Stimulated activated naive CD8-positive, alpha-beta T cell treated with anti-CD3 and anti-CD28 coated beads, Interleukin-15, amount 100 ng/mL, for 72 hours (primary cell): Measurements from ENCODE around the gene CEP85L.

ENCODE experiments used
- ATAC-seq: fragments of 150-1000 bp; cut with Tn5 transposase; 2 replicates; pipeline ENCODE4 v1.10.0; 2021; ENCODE audit warnings: mild to moderate bottlenecking, moderate library complexity
- DNase-seq, 2 donors: peaks; one replicate each; pipeline ENCODE4 v3.0.0; 2021 to 2022
- H3K27ac Mint-ChIP-seq, 2 donors: one replicate each; pipeline ENCODE4 v1.8.0; 2022; ENCODE audit warnings: mild to moderate bottlenecking in 2 of 2, mixed read lengths in 2 of 2, moderate library complexity in 2 of 2
- H3K27me3 Mint-ChIP-seq: one replicate; pipeline ENCODE4 v1.8.0; 2022; ENCODE audit warnings: mixed read lengths
- H3K4me1 Mint-ChIP-seq: one replicate; pipeline ENCODE4 v1.8.0; 2022; ENCODE audit warnings: mild to moderate bottlenecking, mixed read lengths
- H3K4me3 Mint-ChIP-seq, 2 donors: one replicate each; pipeline ENCODE4 v1.8.0; 2022; ENCODE audit warnings: mild to moderate bottlenecking in 2 of 2, mixed read lengths in 2 of 2, moderate library complexity in 1 of 2
- H3K9me3 Mint-ChIP-seq, 2 donors: one replicate each; pipeline ENCODE4 v1.8.0; 2022; ENCODE audit warnings: mixed read lengths in 2 of 2

CEP85L gene

GRCh38 chr6:118500130-118501015 lies 151.0 kb downstream of the CEP85L start:
- no peak for DNase-seq

DNA sequence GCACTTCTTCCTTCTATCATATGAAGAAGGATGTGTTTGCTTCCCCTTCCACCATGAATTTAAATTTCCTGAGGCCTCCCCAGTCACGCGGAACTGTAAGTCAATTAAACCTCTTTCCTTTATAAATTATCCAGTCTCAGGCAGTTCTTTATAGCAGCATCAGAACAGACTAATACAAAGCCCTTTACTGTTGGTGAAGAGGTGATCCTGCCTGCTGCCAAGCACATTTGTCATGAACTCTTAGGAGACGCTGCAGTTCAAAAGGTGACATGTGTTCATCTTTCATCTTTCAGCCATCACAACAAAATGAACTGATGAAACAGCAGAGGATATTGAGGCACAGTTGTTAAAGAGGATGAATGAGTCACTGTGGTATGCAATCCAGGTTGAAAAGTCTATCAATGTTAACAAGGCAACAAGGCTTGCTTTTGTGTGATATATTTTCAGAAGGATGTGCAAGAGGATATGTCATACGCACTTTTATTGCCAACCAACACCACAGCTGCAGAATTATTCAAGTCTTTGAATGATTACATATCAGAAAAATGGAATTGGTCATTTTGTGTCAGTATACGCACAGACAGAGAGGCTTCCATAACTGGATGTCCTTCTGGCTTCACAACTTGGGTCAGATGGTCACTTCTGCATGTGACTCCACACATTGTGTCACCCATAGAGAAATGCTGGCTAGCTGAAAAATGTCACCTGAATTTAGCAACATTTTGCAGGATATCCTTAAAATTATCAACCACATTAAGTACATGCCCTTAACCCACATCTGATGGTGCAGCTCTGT lies 155.7 kb downstream of the CEP85L start:
- Mint-ChIP-seq H3K27ac (peak overlapping the region; percentile 93 to 99), H3K27me3 (no peaks in the 10 kb centered on the region), H3K4me3 (no peak overlapping the region), H3K9me3 (peaks cover 0 to 5% of the 10 kb centered on the region in 2 donors), H3K4me1 (peaks cover 30% of the 10 kb centered on the region)
- DNase-seq (peak in 1 of 2 donors; percentile 12), ATAC-seq (peak; percentile 94)

More at GRCh38 chr6:118500130-118501015, 151.0 kb downstream of the CEP85L start:
- no peaks in the 10 kb centered on the region for H3K27me3 Mint-ChIP-seq
- peaks cover 12% of the 10 kb centered on the region for H3K4me1 Mint-ChIP-seq
- no peak for ATAC-seq
- H3K9me3 Mint-ChIP-seq, result peaks cover 6 to 17% of the 10 kb centered on the region in 2 donors
- no peak overlapping the region for H3K4me3 Mint-ChIP-seq
- peak overlapping the region in 1 of 2 donors; percentile 16 for H3K27ac Mint-ChIP-seq

- DNase-seq (no peak), ATAC-seq (no peak)
- no peaks in the 10 kb centered on the region for H3K27me3 Mint-ChIP-seq
- no peak overlapping the region for H3K27ac Mint-ChIP-seq
- peaks cover 38% of the 10 kb centered on the region for H3K4me1 Mint-ChIP-seq
- peaks cover 0 to 8% of the 10 kb centered on the region in 2 donors for H3K9me3 Mint-ChIP-seq
- no peak overlapping the region for H3K4me3 Mint-ChIP-seq
Observed at GRCh38 chr6:118494091-118494490, 157.3 kb downstream of the CEP85L start.

GRCh38 chr6:118489990-118490389 lies 161.4 kb downstream of the CEP85L start:
- ATAC-seq (peak; percentile 81), DNase-seq (no peak)
- Mint-ChIP-seq H3K4me1 (peaks cover 48% of the 10 kb centered on the region), H3K27ac (peak overlapping the region in 1 of 2 donors; percentile 43), H3K4me3 (no peak overlapping the region), H3K27me3 (no peaks in the 10 kb centered on the region), H3K9me3 (peaks cover 16 to 18% of the 10 kb centered on the region in 2 donors)

GRCh38 chr6:118488631-118489030 lies 162.8 kb downstream of the CEP85L start:
- no peak for ATAC-seq
- Mint-ChIP-seq H3K27ac (no peak overlapping the region), H3K9me3 (peaks cover 16 to 18% of the 10 kb centered on the region in 2 donors), H3K4me1 (peaks cover 35% of the 10 kb centered on the region), H3K27me3 (no peaks in the 10 kb centered on the region), H3K4me3 (no peak overlapping the region)
- DNase-seq, result no peak

GRCh38 chr6:118485601-118486550 lies 165.5 kb downstream of the CEP85L start:
- no peaks in the 10 kb centered on the region for H3K27me3 Mint-ChIP-seq
- H3K4me3 Mint-ChIP-seq, result peak overlapping the region in 1 of 2 donors; percentile 33
- DNase-seq (peak in 1 of 2 donors; percentile 26), ATAC-seq (peak; percentile 91)
- H3K9me3 Mint-ChIP-seq, result peaks cover 16 to 18% of the 10 kb centered on the region in 2 donors
- H3K4me1 Mint-ChIP-seq, result peaks cover 29% of the 10 kb centered on the region
- peak overlapping the region in 1 of 2 donors; percentile 7 for H3K27ac Mint-ChIP-seq

GRCh38 chr6:118476551-118476950 lies 174.8 kb downstream of the CEP85L start:
- no peak overlapping the region for H3K27ac Mint-ChIP-seq
- H3K4me1 Mint-ChIP-seq, result no peaks in the 10 kb centered on the region
- DNase-seq, result no peak
- no peaks in the 10 kb centered on the region for H3K27me3 Mint-ChIP-seq
- H3K9me3 Mint-ChIP-seq, result no peaks in the 10 kb centered on the region
- no peak overlapping the region for H3K4me3 Mint-ChIP-seq
- no peak for ATAC-seq

DNA sequence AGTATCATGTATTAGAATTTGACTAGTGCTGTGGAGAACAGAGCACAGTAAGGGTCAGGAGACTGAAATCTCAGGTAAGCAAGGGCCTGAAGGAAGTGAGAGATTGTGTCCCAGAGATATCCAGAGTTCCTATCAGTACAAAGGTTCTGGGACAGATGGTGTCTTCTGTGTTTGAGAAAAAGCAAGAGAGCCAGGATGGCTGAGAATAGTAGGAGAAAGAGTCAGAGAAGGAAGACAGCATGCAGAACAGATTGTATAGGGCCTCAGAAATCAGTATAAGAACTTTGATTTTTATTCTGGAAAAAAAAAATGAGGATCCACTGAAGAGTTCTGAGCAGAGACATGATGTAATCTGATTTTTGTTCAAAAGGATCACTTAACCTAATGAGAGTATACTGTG lies 178.1 kb downstream of the CEP85L start:
- Mint-ChIP-seq H3K27ac (peak overlapping the region in 1 of 2 donors; percentile 24), H3K27me3 (no peaks in the 10 kb centered on the region), H3K9me3 (no peaks in the 10 kb centered on the region), H3K4me3 (no peak overlapping the region), H3K4me1 (no peaks in the 10 kb centered on the region)
- ATAC-seq (no peak), DNase-seq (no peak)

- H3K9me3 Mint-ChIP-seq, result no peaks in the 10 kb centered on the region
- DNase-seq (no peak), ATAC-seq (no peak)
- H3K27ac Mint-ChIP-seq, result no peak overlapping the region
- peaks cover 16% of the 10 kb centered on the region for H3K4me1 Mint-ChIP-seq
- no peaks in the 10 kb centered on the region for H3K27me3 Mint-ChIP-seq
- no peak overlapping the region for H3K4me3 Mint-ChIP-seq
Observed at GRCh38 chr6:118469468-118469867, 181.9 kb downstream of the CEP85L start.

GRCh38 chr6:118468682-118469465 lies 182.5 kb downstream of the CEP85L start:
- Mint-ChIP-seq H3K27me3 (no peaks in the 10 kb centered on the region), H3K27ac (no peak overlapping the region), H3K9me3 (no peaks in the 10 kb centered on the region), H3K4me1 (peaks cover 16% of the 10 kb centered on the region), H3K4me3 (no peak overlapping the region)
- DNase-seq (no peak), ATAC-seq (no peak)

DNA sequence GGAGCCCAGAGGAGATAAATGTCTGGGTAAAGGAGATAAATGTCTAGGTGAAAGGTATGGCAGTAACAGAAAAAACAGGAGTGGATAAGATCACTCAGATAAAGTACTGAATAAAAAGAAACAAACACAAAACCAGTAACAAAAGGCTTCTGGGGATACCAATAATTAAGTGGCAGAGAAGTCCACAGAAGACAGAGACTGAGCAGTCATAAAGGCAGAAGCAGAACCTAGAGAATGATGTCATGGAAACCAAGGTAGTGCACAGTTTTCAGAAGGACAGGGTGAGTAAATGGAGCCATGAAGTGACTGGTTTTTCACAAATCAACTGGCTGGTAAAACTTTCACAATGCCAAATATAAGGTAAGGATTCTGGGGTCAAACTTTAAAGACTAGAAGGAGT lies 184.2 kb downstream of the CEP85L start:
- no peak overlapping the region for H3K4me3 Mint-ChIP-seq
- no peak overlapping the region for H3K27ac Mint-ChIP-seq
- DNase-seq, result no peak
- peaks cover 16% of the 10 kb centered on the region for H3K4me1 Mint-ChIP-seq
- peak; percentile 85 for ATAC-seq
- no peaks in the 10 kb centered on the region for H3K9me3 Mint-ChIP-seq
- H3K27me3 Mint-ChIP-seq, result no peaks in the 10 kb centered on the region

DNA sequence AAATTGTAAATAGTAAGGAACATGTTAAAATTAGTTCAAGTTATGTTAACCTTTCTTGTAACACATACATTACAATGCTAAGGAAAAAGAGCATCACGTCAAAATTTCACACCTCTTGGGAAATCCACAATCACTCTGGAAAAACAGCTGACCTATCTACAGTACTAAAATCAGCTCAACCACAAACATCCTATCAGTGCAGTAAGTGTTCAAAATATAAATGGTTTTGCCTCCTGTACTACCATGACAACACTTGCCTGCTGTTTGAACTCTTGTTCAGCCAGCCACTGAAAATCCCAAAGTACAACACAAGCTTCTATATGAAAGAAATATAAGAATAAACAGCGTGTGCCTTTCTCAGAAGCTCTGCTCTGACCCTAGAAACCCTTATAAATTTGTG lies 186.8 kb downstream of the CEP85L start:
- Mint-ChIP-seq H3K4me1 (peaks cover 16% of the 10 kb centered on the region), H3K27ac (no peak overlapping the region), H3K27me3 (no peaks in the 10 kb centered on the region), H3K9me3 (no peaks in the 10 kb centered on the region), H3K4me3 (no peak overlapping the region)
- ATAC-seq (no peak), DNase-seq (no peak)

DNA sequence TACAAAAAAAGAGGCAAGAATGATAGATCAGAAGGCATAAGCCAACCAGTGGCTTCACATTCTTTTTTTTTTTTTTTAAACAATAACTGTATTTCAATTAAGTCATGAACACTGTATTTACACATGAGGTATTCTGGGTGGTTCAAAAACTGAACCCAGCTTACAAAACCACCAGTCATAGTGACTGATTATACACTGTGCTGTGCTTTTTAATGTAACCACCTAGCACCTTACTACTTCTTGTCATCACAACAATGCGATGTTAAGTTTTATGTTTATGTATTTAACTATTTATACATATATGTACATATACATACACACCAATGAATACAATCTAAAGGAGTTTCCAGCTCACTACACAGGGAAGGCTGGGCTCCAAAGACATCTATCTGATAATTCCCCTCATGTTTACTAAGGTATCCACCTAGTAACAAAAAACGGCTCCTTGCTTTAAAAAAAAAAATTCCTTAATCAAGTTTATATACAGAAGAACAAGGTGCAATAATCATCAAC lies 190.4 kb downstream of the CEP85L start:
- Mint-ChIP-seq H3K4me3 (no peak overlapping the region), H3K27me3 (no peaks in the 10 kb centered on the region), H3K4me1 (no peaks in the 10 kb centered on the region), H3K9me3 (peaks cover 0 to 6% of the 10 kb centered on the region in 2 donors), H3K27ac (no peak overlapping the region)
- ATAC-seq (no peak), DNase-seq (no peak)

GRCh38 chr6:118456982-118457381 lies 194.4 kb downstream of the CEP85L start:
- H3K27ac Mint-ChIP-seq, result no peak overlapping the region
- no peaks in the 10 kb centered on the region for H3K4me1 Mint-ChIP-seq
- no peaks in the 10 kb centered on the region for H3K27me3 Mint-ChIP-seq
- no peak overlapping the region for H3K4me3 Mint-ChIP-seq
- H3K9me3 Mint-ChIP-seq, result peaks cover 19 to 27% of the 10 kb centered on the region in 2 donors
- no peak for ATAC-seq
- no peak for DNase-seq
